WTC11 (cell line): Measurements from ENCODE around the gene TCP11L2. TPM values are rescaled to one million over a fixed set of nuclear protein-coding genes. Genes with fewer than 3 reads are reported as not detected.

Experiments used
- ATAC-seq: fragments of 200-7000 bp; cut with Tn5 transposase; 2 replicates; pipeline ENCODE4 v1.10.0; 2021; ENCODE audit warnings: mild to moderate bottlenecking, moderate library complexity
- CTCF ChIA-PET: fragments of 300-600 bp; sonication (Branson Sonifier 250); formaldehyde crosslinking; loops from one replicate; lab custom pipeline; 2021; ENCODE audit warnings: antibody characterized with exemption; lab: Charles Lee
- POLR2A ChIA-PET: fragments of 350-600 bp; sonication (Branson Sonifier 250); formaldehyde crosslinking; loops from one replicate; lab custom pipeline; 2021; ENCODE audit warnings: antibody characterized with exemption; lab: Charles Lee
- DNase-seq: peaks from one replicate; pipeline ENCODE4 v3.0.0; 2021; ENCODE audit warnings: low spot score
- H3K27ac Mint-ChIP-seq: 2 replicates; pipeline ENCODE4 v1.8.0; 2021; ENCODE audit warnings: mixed read lengths
- H3K27me3 Mint-ChIP-seq: 2 replicates; pipeline ENCODE4 v1.8.0; 2021; ENCODE audit warnings: low read depth, mild to moderate bottlenecking, moderate library complexity, mixed read lengths
- H3K36me3 Mint-ChIP-seq: 2 replicates; pipeline ENCODE4 v1.8.0; 2021; ENCODE audit warnings: mixed read lengths
- H3K4me1 Mint-ChIP-seq: 2 replicates; pipeline ENCODE4 v1.8.0; 2022; ENCODE audit warnings: mixed read lengths
- H3K4me3 Mint-ChIP-seq: 2 replicates; pipeline ENCODE4 v1.8.0; 2021; ENCODE audit warnings: mild to moderate bottlenecking, moderate library complexity, mixed read lengths
- H3K9me3 Mint-ChIP-seq: 2 replicates; pipeline ENCODE4 v1.8.0; 2021; ENCODE audit warnings: mixed read lengths
- E2F5 ChIP-seq: sonication (generic); formaldehyde crosslinking; IDR thresholded peaks from 2 replicates; pipeline ENCODE4 v1.8.1; 2022; ENCODE audit warnings: mild to moderate bottlenecking, moderate library complexity, missing genetic modification reagents
- FOXP1 ChIP-seq: sonication (generic); formaldehyde crosslinking; IDR thresholded peaks from 2 replicates; pipeline ENCODE4 v1.8.0; 2022; ENCODE audit warnings: missing genetic modification reagents, mild to moderate bottlenecking, moderate library complexity, borderline replicate concordance
- MXD4 ChIP-seq: fragments of 250-450 bp; sonication (Bioruptor Pico); IDR thresholded peaks from 2 replicates; pipeline ENCODE4 v1.8.0; 2021; ENCODE audit warnings: mild to moderate bottlenecking, moderate library complexity, borderline replicate concordance
- PREB ChIP-seq: sonication (generic); formaldehyde crosslinking; IDR thresholded peaks from 2 replicates; pipeline ENCODE4 v1.8.1; 2022; ENCODE audit warnings: mild to moderate bottlenecking, missing genetic modification reagents, moderate library complexity, borderline replicate concordance
- RELA ChIP-seq: sonication (generic); formaldehyde crosslinking; IDR thresholded peaks from 2 replicates; pipeline ENCODE4 v1.8.1; 2022; ENCODE audit warnings: missing genetic modification reagents, mild to moderate bottlenecking, borderline replicate concordance
- SP1 ChIP-seq: sonication (generic); formaldehyde crosslinking; conservative IDR thresholded peaks from 2 replicates; pipeline ENCODE4 v1.8.1; 2022; ENCODE audit warnings: missing genetic modification reagents
- TCF7 ChIP-seq: sonication (generic); formaldehyde crosslinking; IDR thresholded peaks from 2 replicates; pipeline ENCODE4 v1.8.0; 2022; ENCODE audit warnings: mild to moderate bottlenecking, low read depth, missing genetic modification reagents, moderate library complexity
- TEAD1 ChIP-seq: sonication (generic); formaldehyde crosslinking; IDR thresholded peaks from 2 replicates; pipeline ENCODE4 v1.8.0; 2022; ENCODE audit warnings: mild to moderate bottlenecking, missing genetic modification reagents
- TEAD4 ChIP-seq: sonication (generic); formaldehyde crosslinking; IDR thresholded peaks from 2 replicates; pipeline ENCODE4 v1.8.0; 2022; ENCODE audit warnings: mild to moderate bottlenecking, missing genetic modification reagents
- TP53 ChIP-seq: sonication (generic); formaldehyde crosslinking; IDR thresholded peaks from 2 replicates; pipeline ENCODE4 v1.8.1; 2023; ENCODE audit warnings: mild to moderate bottlenecking, missing genetic modification reagents
- USF1 ChIP-seq: sonication (generic); formaldehyde crosslinking; IDR thresholded peaks from 2 replicates; pipeline ENCODE4 v1.8.0; 2022; ENCODE audit warnings: mild to moderate bottlenecking, missing genetic modification reagents
- ZNF263 ChIP-seq: sonication (generic); formaldehyde crosslinking; IDR thresholded peaks from 2 replicates; pipeline ENCODE4 v1.8.1; 2022; ENCODE audit warnings: low read depth, mild to moderate bottlenecking, moderate library complexity, missing genetic modification reagents
- ZNF281 ChIP-seq: sonication (generic); formaldehyde crosslinking; IDR thresholded peaks from 2 replicates; pipeline ENCODE4 v1.8.0; 2023; ENCODE audit warnings: mild to moderate bottlenecking, missing genetic modification reagents
- ZNF416 ChIP-seq: fragments of 250-450 bp; sonication (Bioruptor Pico); IDR thresholded peaks from 2 replicates; pipeline ENCODE4 v1.9.0; 2021; ENCODE audit warnings: mild to moderate bottlenecking, inconsistent platforms
- total RNA-seq: library from RNA; stranded (reverse); gene quantifications from 3 replicates; pipeline ENCODE4 v1.2.3, GENCODE V29; 2021

Gene TCP11L2
- total RNA-seq, 1 experiment from 2014 or later: 12.3 TPM

- Mint-ChIP-seq H3K27me3 (no peaks in the 10 kb centered on the region), H3K4me3 (no peak overlapping the region), H3K4me1 (peaks cover 21% of the 10 kb centered on the region), H3K27ac (0 out of 2 replicates have a peak overlapping the region, but pooled peaks have one; percentile 52), H3K36me3 (no peaks in the 10 kb centered on the region), H3K9me3 (no peaks in the 10 kb centered on the region)
- POLR2A ChIA-PET: interaction anchor here (1.0 kb wide), 1 partner anchor 15 kb away, joined by 4 read pairs; no protein-coding TSS in a partner anchor
- CTCF ChIA-PET: interaction anchor here (0.6 to 1.9 kb wide), 8 partner anchors 15 to 622 kb away, joined by 3 to 12 read pairs (median 6); partner anchors contain the start of gene POLR3B
- ATAC-seq (no peak), DNase-seq (no peak)
- TF ChIP-seq E2F5 (CRISPR knock-in tag) (no peak), RELA (no peak), MXD4 (CRISPR knock-in tag) (no peak), SP1 (CRISPR knock-in tag) (no peak)
Observed at GRCh38 chr12:106297075-106297474, 5.5 kb upstream of the TCP11L2 start.

GRCh38 chr12:106297681-106298080 lies 4.9 kb upstream of the TCP11L2 start:
- H3K27me3 Mint-ChIP-seq: no peaks in the 10 kb centered on the region
- H3K4me3 Mint-ChIP-seq: no peak overlapping the region
- H3K27ac Mint-ChIP-seq: 0 out of 2 replicates have a peak overlapping the region, but pooled peaks have one; percentile 52
- DNase-seq: peak; percentile 31
- H3K9me3 Mint-ChIP-seq: no peaks in the 10 kb centered on the region
- no peaks in the 10 kb centered on the region for H3K36me3 Mint-ChIP-seq
- TF ChIP-seq PREB (no peak), FOXP1 (CRISPR knock-in tag) (no peak), USF1 (CRISPR knock-in tag) (no peak), TEAD4 (CRISPR knock-in tag) (no peak), RELA (no peak), TCF7 (CRISPR knock-in tag) (no peak), ZNF263 (no peak), ZNF416 (CRISPR knock-in tag) (no peak), E2F5 (CRISPR knock-in tag) (no peak)
- peaks cover 21% of the 10 kb centered on the region for H3K4me1 Mint-ChIP-seq
- POLR2A ChIA-PET: interaction anchor here (1.0 kb wide), 1 partner anchor 15 kb away, joined by 4 read pairs; no protein-coding TSS in a partner anchor
- ATAC-seq: peak; percentile 72
- CTCF ChIA-PET: interaction anchor here (0.6 to 1.9 kb wide), 8 partner anchors 15 to 621 kb away, joined by 3 to 12 read pairs (median 6); partner anchors contain the start of gene POLR3B

GRCh38 chr12:106299202-106299774 lies 3.2 kb upstream of the TCP11L2 start:
- Mint-ChIP-seq H3K4me1 (peaks cover 27% of the 10 kb centered on the region), H3K27ac (no peak overlapping the region), H3K36me3 (no peaks in the 10 kb centered on the region), H3K9me3 (no peaks in the 10 kb centered on the region), H3K4me3 (no peak overlapping the region), H3K27me3 (no peaks in the 10 kb centered on the region)
- ATAC-seq: no peak
- DNase-seq: no peak
- CTCF ChIA-PET: no interaction called here
- TF ChIP-seq TP53 (CRISPR knock-in tag): no peak
- TF ChIP-seq TEAD1 (CRISPR knock-in tag): no peak
- TF ChIP-seq ZNF281: no peak
- POLR2A ChIA-PET: no interaction called here
